ENCODE measurements around the gene MTHFR.

MTHFR gene

DNA sequence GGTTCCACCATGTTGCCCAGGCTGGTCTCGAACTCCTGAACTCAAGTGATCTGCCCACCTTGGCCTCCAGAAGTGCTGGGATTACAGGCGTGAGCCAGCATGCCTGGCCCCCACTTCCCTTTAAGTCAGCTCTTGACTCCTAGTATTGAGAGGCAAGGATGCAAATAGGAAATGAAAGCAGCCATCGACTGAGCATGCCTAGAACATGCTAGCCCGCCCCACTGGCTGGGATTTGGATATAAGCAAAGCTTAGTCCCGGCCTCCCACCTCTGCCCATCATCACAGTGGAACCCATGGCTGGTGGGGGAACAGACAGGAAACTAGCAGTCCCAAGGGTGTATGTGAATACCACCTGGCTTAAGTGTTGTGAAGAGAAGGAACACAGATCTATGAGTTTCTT is 33.3 kb downstream of the MTHFR start:
- TF ChIP-seq TAF1 (IDR thresholded peaks at IDR 0.05; ENCODE audit: borderline replicate concordance, insufficient read depth, low read length) (no peak), FOXP2 (optimal IDR thresholded peaks at IDR 0.05; ENCODE audit: borderline replicate concordance, extremely low read depth, extremely low read length, insufficient read depth) (no peak), POLR2AphosphoS5 (IDR thresholded peaks at IDR 0.05; ENCODE audit: low read depth, low read length) (no peak), SIN3A (IDR thresholded peaks at IDR 0.05; ENCODE audit: borderline replicate concordance, insufficient read depth, low read length) (no peak)
- TF ChIP-seq, protein P1, sequence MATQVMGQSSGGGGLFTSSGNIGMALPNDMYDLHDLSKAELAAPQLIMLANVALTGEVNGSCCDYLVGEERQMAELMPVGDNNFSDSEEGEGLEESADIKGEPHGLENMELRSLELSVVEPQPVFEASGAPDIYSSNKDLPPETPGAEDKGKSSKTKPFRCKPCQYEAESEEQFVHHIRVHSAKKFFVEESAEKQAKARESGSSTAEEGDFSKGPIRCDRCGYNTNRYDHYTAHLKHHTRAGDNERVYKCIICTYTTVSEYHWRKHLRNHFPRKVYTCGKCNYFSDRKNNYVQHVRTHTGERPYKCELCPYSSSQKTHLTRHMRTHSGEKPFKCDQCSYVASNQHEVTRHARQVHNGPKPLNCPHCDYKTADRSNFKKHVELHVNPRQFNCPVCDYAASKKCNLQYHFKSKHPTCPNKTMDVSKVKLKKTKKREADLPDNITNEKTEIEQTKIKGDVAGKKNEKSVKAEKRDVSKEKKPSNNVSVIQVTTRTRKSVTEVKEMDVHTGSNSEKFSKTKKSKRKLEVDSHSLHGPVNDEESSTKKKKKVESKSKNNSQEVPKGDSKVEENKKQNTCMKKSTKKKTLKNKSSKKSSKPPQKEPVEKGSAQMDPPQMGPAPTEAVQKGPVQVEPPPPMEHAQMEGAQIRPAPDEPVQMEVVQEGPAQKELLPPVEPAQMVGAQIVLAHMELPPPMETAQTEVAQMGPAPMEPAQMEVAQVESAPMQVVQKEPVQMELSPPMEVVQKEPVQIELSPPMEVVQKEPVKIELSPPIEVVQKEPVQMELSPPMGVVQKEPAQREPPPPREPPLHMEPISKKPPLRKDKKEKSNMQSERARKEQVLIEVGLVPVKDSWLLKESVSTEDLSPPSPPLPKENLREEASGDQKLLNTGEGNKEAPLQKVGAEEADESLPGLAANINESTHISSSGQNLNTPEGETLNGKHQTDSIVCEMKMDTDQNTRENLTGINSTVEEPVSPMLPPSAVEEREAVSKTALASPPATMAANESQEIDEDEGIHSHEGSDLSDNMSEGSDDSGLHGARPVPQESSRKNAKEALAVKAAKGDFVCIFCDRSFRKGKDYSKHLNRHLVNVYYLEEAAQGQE (IDR thresholded peaks at IDR 0.05; ENCODE audit: insufficient read depth in 1 of 2, low read depth in 2 of 2, low read length in 2 of 2), result no peak

GRCh38 chr1:11771481-11772043 is 34.2 kb downstream of the MTHFR start:
- no peak for TF ChIP-seq FOXP2 (optimal IDR thresholded peaks at IDR 0.05; ENCODE audit: borderline replicate concordance, extremely low read depth, extremely low read length, insufficient read depth)
- no peak for TF ChIP-seq TAF1 (IDR thresholded peaks at IDR 0.05; ENCODE audit: borderline replicate concordance, insufficient read depth, low read length)
- TF ChIP-seq, protein P1 (IDR thresholded peaks at IDR 0.05; ENCODE audit: insufficient read depth in 1 of 2, low read depth in 2 of 2, low read length in 2 of 2), result no peak
- TF ChIP-seq SIN3A (IDR thresholded peaks at IDR 0.05; ENCODE audit: borderline replicate concordance, insufficient read depth, low read length), result no peak
- no peak for TF ChIP-seq POLR2AphosphoS5 (IDR thresholded peaks at IDR 0.05; ENCODE audit: low read depth, low read length)

- TF ChIP-seq SIN3A (IDR thresholded peaks at IDR 0.05; ENCODE audit: borderline replicate concordance, insufficient read depth, low read length) (no peak), TAF1 (IDR thresholded peaks at IDR 0.05; ENCODE audit: borderline replicate concordance, insufficient read depth, low read length) (no peak), FOXP2 (optimal IDR thresholded peaks at IDR 0.05; ENCODE audit: borderline replicate concordance, extremely low read depth, extremely low read length, insufficient read depth) (no peak), POLR2AphosphoS5 (IDR thresholded peaks at IDR 0.05; ENCODE audit: low read depth, low read length) (no peak)
- TF ChIP-seq, protein P1 (IDR thresholded peaks at IDR 0.05; ENCODE audit: insufficient read depth in 1 of 2, low read depth in 2 of 2, low read length in 2 of 2), result no peak
Observed at GRCh38 chr1:11770011-11770410, 35.8 kb downstream of the MTHFR start.

DNA sequence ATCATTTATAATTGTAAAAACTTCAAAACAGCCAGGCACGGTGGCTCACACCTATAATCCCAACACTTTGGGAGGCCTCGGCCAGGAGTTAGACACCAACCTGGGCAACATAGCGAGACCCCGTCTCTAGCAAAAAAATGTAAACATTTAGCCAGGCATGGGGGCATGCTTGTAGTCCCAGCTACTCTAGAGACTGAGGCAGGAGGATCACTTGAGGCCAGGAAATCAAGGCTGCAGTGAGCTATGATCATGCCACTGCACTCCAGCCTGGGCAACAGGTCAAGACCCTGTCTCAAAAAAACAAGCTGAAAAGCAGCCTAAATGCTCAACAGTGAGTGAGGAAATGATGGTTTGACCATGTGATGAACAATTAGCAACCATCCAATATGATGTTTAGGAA is 36.5 kb downstream of the MTHFR start:
- no peak for TF ChIP-seq TAF1 (IDR thresholded peaks at IDR 0.05; ENCODE audit: borderline replicate concordance, insufficient read depth, low read length)
- TF ChIP-seq FOXP2 (optimal IDR thresholded peaks at IDR 0.05; ENCODE audit: borderline replicate concordance, extremely low read depth, extremely low read length, insufficient read depth), result no peak
- TF ChIP-seq, protein P1 (IDR thresholded peaks at IDR 0.05; ENCODE audit: insufficient read depth in 1 of 2, low read depth in 2 of 2, low read length in 2 of 2), result no peak
- no peak for TF ChIP-seq POLR2AphosphoS5 (IDR thresholded peaks at IDR 0.05; ENCODE audit: low read depth, low read length)
- TF ChIP-seq SIN3A (IDR thresholded peaks at IDR 0.05; ENCODE audit: borderline replicate concordance, insufficient read depth, low read length), result no peak

Data from PFSK-1 (cell line).